ENCODE results near the gene HIRA.

Gene HIRA

GRCh38 chr22:19407649-19408606, 23.6 kb downstream of the HIRA start:
- no peak for DNase-seq

GRCh38 chr22:19406846-19407245, 24.7 kb downstream of the HIRA start:
- DNase-seq, result no peak

- no peak for DNase-seq
These were observed 25.2 kb downstream of the HIRA start for GRCh38 chr22:19406281-19406811.

GRCh38 chr22:19405652-19406051, 25.9 kb downstream of the HIRA start:
- DNase-seq, result no peak

GRCh38 chr22:19405133-19405532, 26.4 kb downstream of the HIRA start:
- DNase-seq, result no peak

- DNase-seq, result no peak
These were observed 26.9 kb downstream of the HIRA start for GRCh38 chr22:19404676-19405075.

GRCh38 chr22:19402642-19403191, 28.8 kb downstream of the HIRA start:
- DNase-seq, result no peak

- no peak for DNase-seq
These were observed 30.1 kb downstream of the HIRA start for GRCh38 chr22:19401483-19401882.

- no peak for DNase-seq
These were observed 30.7 kb downstream of the HIRA start for GRCh38 chr22:19400881-19401280.

- no peak for DNase-seq
These were observed 32.9 kb downstream of the HIRA start for GRCh38 chr22:19398652-19399051.

- DNase-seq, result no peak
These were observed 33.3 kb downstream of the HIRA start for GRCh38 chr22:19398206-19398605.

GRCh38 chr22:19397734-19398104, 33.8 kb downstream of the HIRA start:
- DNase-seq, result no peak

GRCh38 chr22:19396934-19397733, 34.4 kb downstream of the HIRA start:
- DNase-seq, result no peak

- no peak for DNase-seq
These were observed 35.0 kb downstream of the HIRA start for GRCh38 chr22:19396561-19396933.

GRCh38 chr22:19395276-19395675, 36.3 kb downstream of the HIRA start:
- DNase-seq, result no peak

- no peak for DNase-seq
These were observed 37.1 kb downstream of the HIRA start for GRCh38 chr22:19394274-19395050.

- no peak for DNase-seq
These were observed 37.8 kb downstream of the HIRA start for GRCh38 chr22:19393704-19394103.

GRCh38 chr22:19387575-19387974, 44.0 kb downstream of the HIRA start:
- DNase-seq, result no peak

GRCh38 chr22:19387038-19387437, 44.5 kb downstream of the HIRA start:
- no peak for DNase-seq

- DNase-seq, result no peak
These were observed 45.3 kb downstream of the HIRA start for GRCh38 chr22:19386248-19386647.

- no peak for DNase-seq
These were observed 46.2 kb downstream of the HIRA start for GRCh38 chr22:19385221-19385906.

GRCh38 chr22:19383292-19383691, 48.2 kb downstream of the HIRA start:
- no peak for DNase-seq
